Stimulated activated CD8-positive, alpha-beta memory T cell treated with anti-CD3 and anti-CD28 coated beads, Interleukin-7, amount 100 ng/mL, for 24 hours (primary cell): ENCODE measurements around the gene FSCN2.

Source experiments
- DNase-seq: peaks from one replicate; pipeline ENCODE4 v3.0.0-alpha.2; 2020; ENCODE audit warnings: low read depth

FSCN2 gene

GRCh38 chr17:81542431-81543338, 14.5 kb downstream of the FSCN2 start:
- no peak for DNase-seq

- no peak for DNase-seq
Observed at GRCh38 chr17:81543339-81543675, 15.1 kb downstream of the FSCN2 start.

DNA sequence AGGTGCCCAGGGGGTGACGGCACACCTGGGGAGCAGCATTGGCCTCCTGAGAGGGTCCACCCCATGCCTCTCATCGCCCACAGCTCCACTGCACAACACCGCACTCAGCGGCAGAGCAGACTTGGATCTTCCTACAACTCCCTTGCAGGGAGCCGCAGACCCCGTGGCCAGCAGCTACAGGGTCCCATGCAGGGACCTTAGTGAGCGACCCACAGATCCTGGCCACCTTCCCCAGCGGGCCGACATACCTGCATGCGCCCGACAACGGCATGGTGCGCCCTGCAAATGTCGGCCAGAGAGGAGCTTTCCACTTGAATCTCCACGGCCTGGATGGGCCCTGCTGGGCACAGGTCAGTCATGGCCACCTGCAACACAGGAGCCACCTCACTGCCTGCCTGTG, 15.6 kb downstream of the FSCN2 start:
- DNase-seq = no peak

DNA sequence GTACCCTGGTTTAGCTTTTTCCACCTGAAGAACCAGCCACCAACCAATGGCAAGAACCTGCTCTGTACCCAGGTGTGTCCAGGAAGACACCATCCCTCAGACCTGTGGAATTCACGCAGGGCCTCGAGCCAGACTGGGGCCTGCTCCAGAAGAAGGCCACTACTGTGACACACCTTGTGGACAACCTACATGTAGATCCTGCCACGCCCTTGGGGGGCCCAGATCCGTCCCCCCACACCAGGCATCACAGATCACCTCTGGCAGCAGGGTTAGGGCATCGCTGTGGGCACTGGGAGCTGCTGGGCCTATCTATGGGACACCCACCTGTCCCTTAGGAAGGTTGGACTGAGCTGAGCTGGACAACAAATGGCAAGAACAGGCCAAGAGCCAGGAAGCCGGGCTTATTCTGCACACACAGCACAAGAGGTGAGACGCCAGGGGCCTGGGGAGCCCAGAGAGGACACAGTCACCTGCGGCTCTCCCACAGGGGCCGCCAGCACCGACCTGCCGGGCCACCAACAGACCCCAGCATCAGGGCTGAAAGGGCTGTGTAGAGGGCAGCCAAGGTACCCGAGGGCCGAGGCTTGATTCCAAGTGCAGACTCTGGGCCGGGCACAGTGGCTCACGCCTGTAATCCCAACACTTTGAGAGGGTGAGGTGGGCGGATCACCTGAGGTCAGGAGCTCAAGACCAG, 16.3 kb downstream of the FSCN2 start:
- no peak for DNase-seq

DNA sequence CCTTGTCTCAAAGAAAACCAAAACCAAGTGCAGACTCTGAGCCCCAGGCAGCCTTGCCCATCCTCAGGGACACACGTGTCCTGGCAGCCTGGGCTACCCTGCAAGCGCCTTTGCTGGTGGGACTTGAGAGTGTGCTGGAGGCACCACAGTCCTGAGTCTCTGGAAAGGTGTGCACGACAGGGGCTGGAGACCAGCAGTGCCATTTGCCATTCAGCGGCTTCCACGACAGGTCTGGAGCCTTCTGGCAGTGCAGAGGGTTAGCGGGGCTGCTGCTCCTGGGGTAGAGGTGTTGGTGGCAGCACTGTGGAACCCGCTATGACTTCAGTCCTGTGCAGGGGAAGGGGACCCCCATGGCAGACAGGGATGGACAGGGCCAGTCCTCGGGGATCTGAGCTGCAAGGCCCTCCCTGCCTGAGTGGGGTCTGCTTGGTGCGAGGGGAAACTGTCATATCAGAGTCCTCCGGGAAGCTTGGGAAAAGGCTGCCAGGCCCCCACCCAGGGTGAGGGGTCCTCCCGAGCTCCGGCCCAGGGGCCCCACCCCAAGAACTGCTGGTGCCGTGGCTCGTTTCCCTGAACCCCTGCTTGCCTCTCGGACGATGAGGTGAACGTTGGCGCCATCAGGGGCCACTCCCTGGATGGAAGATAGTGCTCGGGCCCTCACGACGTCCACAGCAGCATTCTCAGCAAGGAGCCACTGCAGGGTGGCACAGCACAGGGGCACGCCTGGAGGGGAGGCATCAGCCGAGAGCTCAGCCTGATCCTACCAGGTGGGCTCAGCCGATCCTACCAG, 17.2 kb downstream of the FSCN2 start:
- DNase-seq = no peak

GRCh38 chr17:81546906-81547613, 18.9 kb downstream of the FSCN2 start:
- no peak for DNase-seq

- DNase-seq = no peak
Observed at GRCh38 chr17:81547614-81547982, 19.4 kb downstream of the FSCN2 start.

DNA sequence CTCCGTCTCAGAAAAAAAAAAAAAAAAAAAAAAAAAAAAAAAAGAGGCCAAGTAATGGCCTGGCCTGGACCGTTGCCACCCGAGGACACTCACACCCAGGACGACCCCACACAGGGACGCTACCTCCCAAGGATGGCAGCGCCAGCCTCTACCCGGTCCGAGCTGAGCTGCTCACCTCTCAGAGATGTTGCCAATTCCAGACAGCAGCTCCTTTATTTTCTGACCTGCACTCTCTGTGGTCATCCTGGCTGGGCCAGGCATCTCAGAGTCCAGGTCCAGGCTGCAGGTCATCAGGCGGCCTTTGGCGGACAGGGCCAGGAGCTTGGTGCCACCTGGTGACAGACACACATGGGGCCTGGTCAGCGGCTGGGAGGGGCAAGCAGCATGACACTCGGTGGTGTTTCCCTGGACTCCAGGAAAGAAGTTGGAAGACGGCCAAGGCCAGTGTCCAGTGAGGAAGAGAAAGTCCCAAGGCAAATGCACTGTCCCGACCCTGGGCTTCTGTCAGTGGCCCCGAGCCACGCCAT, 20.9 kb downstream of the FSCN2 start:
- DNase-seq = no peak

DNA sequence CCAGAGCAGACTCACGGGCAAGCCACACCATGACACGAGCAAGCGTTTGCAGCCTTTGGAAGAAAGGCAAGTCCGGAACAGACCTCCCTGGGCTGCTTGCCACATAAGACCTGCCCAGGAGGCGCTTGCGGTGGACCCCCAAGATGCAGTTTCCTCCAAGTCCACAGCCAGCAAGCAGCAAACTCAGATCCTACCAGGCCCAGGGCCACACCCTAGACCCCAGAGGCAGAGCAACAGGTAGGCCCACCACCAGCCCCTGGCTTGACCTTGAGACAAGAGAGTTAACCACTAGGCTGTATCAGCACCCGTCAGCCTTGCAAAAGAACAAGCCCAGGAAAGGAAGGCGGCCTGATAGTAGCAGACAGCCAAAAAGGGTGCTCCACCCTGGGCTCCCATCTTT, 21.6 kb downstream of the FSCN2 start:
- DNase-seq = no peak

- DNase-seq = no peak
Observed at GRCh38 chr17:81550285-81550684, 22.1 kb downstream of the FSCN2 start.

- no peak for DNase-seq
Observed at GRCh38 chr17:81550830-81551457, 22.8 kb downstream of the FSCN2 start.

DNA sequence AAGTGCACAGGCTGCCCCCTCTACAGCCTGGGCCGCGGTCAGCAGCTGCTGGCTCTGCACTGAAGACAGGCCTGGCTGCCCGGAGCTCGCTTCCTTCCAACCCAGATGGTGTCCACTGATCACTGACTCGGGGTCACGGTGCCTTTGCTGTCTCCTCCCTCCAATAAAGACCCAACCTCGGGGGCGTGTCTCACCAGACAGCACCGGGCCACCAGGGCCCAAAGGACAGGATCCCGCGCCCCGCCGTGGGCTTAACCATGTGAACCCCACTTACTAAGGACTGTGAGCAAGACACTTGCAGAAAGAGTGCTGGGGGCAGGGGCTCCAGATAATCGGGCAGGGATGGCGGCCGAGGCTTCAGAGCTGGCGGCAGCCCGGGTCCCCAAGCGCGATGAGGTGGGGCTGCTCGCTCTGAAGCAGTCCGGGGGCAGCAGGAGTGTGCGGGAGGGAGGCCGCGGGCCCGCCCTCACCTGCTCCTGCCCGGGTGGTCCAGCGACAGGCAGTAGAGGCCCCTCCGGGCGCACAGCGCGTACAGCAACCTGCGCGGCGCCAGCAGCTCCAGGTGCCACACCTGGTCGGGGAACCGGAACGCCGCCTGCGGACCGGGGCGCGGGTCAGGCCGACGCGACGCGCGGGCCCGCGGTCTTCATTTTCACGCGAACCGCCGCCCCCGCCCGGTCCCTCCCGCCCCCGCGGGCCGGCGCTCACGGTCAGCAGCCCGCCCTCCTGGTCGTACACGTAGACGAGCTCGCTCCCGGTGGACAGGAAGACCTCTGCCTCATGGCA, 23.5 kb downstream of the FSCN2 start:
- DNase-seq = no peak

- peak; percentile 62 for DNase-seq
Observed at GRCh38 chr17:81552244-81553017, 24.3 kb downstream of the FSCN2 start, which contains the start of gene FAAP100. FAAP100 (minus strand) TSS chr17:81552353; CDS start chr17:81552330, 23 bp downstream.

- DNase-seq = peak; percentile 55
Observed at GRCh38 chr17:81553018-81553615, 24.9 kb downstream of the FSCN2 start.

DNA sequence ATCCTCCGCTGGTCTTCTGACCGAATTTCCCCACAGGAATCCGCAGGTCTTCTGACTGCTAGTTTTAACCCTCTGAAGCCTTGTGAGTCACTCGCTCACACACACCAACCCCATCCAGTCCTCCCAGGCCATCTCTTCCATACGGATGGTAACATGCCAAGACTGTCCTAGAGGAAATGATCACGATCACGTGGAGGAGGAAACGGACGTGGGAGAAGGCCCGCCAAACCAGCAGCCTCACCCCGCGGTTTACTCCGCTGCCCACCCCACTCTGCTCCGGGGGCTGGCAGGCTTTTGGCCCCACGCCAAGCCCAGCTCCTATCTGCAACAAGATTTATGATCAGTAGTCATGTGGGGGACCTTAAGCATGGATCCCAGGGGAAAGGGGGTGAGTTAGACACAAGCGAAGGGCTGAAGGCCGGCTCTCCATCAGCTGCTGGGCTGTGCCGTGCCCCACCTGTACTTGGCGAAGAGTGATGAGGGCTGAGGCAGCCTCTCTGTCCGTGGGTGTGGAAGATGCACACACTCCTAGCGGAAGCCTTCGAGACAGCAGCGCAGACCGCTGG, 25.5 kb downstream of the FSCN2 start:
- DNase-seq = no peak

DNA sequence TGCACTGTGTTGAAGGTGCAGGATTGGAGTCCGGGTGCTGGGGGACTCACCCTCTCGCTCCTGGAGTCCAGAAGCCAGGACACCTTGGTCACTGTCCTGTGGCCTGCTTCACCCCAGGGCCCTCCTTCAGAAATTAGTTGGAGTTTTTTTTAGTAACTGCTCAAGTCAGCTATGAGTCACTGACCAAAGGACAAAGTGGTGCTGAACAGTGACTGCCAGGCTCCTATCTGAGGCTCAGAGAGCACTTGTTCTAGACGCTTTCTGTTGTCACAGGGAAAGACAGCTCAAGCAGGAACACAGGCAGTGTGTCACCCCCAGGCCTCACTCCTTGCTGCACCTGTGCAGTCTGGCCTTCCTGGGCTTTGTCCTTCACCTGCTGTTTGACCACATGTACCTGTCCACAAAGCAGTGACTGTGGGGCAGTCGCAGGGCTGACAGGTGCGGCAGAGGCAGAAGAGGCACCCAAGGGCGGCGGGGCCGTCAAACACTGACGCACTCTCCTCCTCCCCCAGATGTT, 28.1 kb downstream of the FSCN2 start:
- DNase-seq = no peak

GRCh38 chr17:81556863-81557262, 28.7 kb downstream of the FSCN2 start:
- DNase-seq = no peak

GRCh38 chr17:81557276-81558114, 29.3 kb downstream of the FSCN2 start:
- no peak for DNase-seq
